GM21737 (cell line): ENCODE data around the gene TTC22.

ENCODE experiments used
- ATAC-seq: cut with Tn5 transposase; IDR thresholded peaks from one replicate; pipeline ENCODE4 v1.9.1; 2021; ENCODE audit warnings: mild to moderate bottlenecking, moderate library complexity; ENCODE audit not compliant: unreplicated experiment

The TTC22 gene

DNA sequence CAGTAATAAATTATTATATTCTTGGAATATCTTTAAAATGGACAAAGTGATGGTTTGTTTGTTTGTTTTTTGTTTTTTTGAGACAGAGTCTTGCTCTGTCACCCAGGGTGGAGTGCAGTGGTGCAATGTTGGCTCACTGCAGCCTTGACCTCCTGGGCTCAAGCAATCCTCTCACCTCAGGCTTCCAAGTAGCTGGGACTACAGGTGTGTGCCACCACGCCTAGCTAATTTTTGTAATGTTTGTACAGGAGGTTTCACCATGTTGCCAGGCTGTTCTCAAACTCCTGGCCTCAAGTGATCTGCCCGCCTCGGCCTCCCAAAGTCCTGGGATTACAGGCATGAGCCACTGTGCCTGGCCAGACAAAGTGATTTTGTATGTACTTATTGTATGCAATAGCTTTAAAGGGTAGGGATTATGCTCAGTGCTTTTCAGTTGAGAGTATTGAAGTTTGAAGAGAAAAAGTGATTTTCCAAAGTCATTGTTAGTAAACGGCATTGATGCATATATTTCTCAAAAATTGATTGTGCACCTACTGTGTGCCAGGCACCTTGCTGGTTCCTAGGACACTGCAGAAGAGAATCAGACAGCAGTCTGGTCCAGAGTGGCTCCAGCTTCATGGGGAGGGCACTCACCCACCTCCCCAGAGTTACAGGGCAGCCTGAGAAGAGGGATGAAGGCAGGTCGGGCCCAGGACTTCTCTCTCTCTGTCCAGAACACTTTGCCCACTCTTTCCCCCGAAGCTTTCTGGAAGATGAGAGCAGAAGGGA is 34.2 kb upstream of the TTC22 start:
- no peak for ATAC-seq

DNA sequence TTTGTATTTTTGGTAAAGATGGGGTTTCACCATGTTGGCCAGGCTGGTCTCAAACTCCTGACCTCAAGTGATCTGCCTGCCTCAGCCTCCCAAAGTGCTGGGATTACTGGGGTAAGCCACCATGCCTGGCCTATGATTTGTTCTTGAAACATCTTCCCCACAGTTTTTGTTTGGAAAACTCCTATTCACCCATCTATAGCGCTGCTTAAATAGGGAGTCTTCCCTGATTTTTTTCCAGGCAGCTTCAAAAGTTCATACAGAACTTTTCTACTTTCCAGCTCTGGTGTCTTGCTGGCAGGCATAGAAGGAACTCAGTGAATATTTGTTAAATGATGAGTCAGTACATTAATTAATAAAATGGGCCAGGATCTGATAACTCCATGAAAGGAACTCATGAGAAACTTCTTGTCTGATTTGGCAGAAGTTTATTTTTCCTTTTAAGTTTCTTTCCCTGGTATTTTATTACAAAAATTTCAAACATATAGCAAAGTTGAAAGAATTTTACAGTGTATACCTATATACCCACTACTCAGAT is 33.0 kb upstream of the TTC22 start:
- ATAC-seq: no peak

DNA sequence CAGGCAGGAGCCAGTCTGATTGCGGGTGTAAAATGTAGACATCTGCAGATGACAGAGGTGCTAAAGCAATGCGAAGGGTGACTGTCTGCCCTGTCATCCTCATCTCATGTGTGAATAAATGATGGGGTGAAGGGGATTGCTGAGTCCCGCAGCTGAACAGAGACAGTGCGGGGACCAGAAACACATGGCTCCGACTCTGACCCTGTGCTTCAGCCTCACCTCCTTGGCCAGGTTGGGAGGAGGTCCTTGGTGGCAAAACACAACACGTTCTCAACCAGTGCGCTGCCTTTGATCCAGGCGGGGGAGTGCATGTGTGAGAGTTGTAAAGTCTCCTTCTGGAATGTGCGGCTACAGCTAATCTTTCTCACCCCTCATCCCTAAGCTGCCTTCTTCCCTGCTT is 32.0 kb upstream of the TTC22 start:
- no peak for ATAC-seq

DNA sequence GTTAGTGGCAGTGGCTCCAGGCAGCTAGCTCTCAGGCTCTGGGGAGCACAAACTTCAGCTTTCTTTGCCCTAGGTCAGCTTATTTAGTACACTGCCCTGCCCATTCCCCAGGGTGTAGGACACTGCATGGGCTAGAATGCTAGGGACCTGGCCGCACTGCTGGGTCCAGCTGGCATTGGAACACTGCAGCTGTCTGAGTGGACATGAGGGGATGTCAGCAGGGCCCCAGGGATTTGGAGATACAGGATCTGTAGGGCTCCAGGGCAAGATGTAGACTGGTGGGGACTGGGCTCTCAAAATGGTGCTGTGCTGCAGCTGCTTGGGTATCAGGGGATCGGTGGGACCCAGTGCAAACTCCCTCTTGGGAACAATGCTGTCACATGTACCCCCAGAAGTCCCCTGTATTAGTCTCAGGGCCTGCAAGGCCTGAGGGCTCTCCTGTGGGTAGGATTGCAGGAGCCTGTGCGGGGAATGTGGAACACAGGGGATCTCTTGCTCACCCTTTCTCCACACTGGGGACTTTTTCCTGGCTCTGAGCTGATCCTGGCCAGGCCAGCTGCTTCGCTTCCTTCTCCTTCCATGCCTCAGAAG is 25.2 kb upstream of the TTC22 start:
- no peak for ATAC-seq

DNA sequence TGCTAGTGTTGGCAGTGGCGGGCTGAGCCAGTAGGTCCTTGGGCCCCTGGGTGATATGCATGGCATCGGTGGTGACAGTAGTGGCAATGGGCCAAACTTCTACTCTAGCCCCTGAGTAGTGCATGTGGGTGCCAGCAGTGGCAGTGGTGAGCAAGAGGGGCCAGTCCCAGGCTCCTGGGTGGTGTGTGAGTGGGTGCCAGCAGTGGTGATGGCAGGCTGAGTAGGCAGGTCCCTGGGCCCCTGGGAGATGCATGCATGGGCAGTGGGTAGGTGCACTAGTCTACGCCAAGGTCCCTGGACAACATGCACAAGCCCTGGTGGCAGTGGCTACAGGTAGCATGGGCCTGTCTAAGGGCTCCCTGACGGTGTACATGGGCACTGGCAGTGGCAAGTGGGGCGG is 24.6 kb upstream of the TTC22 start:
- no peak for ATAC-seq

DNA sequence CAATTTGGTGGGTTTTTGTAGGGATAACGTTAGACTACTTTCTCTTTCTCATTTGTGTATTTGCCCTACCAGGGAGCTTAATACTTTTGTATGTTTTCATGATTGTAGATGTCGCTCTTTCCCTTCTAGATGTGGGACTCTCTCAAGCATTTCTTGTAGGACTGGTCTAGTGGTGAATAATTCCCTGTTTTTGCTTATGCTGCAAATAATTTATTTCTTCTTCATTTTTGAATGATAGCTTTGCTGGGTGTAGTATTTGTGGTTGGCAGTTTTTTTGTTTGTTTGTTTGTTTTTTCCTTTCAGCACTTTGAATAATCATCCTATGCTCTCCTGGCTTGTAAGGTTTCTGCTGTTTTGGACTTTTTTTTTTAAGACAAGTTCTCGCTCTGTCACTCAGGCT is 22.5 kb upstream of the TTC22 start:
- ATAC-seq: no peak

DNA sequence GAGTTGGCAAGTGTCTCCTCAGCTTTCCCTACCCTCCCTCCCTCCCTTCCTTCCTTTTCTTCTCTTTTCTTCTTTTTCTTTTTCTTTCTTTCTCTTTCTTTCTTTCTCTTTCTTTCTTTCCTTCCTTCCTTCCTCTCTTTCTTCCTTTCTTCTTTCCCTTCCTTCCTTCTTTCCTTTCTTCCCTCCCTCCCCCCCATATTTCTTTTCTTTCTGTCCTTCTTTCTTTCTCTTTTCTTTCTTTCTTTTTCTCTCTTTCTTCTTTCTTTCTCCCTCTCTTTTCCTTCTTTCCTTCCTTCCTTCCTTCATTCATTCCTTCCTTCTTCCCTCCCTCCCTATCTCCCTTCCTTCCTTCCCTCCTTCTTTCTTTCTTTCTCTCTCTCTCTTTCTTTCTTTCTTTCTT is 18.6 kb upstream of the TTC22 start:
- ATAC-seq: no peak

DNA sequence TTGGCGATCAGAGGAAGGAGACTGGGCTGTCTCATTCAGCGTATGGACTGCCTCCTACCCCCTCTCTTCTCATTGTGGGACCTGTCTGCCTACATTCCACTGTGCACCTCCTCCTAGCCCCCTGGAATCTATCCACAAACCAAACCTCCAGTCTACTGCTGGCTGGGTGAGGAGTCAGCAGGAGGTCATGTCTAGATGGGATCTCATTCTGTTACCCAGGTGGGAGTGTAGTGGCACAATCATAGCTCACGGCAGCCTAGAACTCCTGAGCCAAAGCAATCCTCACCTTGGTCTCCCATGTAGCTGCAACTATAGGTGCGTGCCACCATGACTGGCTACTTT is 18.0 kb upstream of the TTC22 start:
- ATAC-seq: no peak

DNA sequence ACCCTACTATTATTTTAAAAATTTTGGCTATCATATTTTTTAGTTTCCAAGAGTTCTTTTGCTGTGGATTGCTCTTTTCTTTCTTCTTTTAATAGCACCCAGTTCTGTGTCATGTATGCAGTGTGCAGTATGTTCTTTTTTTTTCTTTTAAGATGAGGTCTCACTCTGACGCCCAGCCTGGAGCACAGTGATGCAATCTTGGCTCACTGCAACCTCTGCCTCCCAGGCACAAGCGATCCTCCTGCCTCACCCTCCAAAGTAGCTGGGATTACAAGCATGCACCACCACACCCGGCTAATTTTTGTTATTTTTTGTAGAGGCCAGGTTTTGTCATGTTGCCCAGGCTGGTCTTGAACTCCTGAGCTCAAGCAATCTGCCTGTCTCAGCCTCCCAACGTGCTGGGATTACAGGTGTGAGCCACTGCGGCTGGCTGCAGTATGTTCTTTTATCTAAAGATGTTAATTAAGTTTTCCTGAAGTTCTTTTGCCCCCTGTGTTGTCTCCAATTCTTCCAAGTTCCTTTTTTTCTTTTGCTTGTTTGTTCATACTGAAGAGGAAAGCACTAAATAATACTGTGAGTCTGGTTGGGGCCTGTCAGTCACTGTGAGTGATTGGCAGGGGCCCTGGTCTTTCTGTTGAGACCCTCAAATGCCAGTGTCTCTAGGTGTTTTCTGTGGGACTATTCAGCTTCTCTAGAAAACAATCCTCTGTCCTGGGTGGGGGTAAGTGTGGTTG is 17.5 kb upstream of the TTC22 start:
- no peak for ATAC-seq

DNA sequence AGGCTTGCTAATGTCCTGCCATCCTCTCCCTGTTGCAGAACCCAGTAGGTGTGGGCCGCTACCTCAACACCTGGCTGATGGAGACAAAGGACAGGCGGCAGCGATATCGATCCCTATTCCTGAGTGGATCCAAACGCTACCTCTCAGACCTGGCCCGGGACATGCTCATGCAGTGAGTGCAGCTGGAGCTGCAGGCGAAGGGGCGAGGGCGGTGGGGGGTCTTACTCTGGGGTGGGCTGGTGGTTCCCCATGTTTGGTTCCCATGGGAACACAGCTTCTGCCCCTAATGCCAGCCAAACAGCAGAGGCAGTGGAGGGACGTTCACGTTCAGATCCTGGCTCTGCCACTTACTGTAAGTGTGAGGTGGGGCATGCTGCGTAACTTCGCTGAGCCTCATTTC is 15.8 kb upstream of the TTC22 start:
- ATAC-seq: no peak

DNA sequence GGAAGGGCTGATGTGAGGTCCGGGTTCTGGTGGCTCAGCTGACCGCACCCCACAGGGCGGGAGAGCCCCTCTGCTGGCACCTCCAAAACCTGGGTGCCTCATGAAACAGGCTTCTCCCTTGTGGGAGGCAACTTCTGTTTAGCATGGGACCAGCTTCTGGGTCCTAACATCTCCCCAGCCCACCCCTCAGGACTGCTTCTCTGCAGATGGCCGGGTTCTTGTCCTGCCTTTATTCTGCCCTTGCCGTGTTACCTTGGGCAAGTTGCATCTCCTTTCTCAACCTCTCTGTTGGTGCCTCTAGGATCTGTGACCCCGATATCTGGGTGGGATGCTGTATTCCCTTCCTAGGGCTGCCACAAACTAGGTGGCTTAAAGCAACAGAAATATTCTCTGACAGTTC is 15.0 kb upstream of the TTC22 start:
- no peak for ATAC-seq

DNA sequence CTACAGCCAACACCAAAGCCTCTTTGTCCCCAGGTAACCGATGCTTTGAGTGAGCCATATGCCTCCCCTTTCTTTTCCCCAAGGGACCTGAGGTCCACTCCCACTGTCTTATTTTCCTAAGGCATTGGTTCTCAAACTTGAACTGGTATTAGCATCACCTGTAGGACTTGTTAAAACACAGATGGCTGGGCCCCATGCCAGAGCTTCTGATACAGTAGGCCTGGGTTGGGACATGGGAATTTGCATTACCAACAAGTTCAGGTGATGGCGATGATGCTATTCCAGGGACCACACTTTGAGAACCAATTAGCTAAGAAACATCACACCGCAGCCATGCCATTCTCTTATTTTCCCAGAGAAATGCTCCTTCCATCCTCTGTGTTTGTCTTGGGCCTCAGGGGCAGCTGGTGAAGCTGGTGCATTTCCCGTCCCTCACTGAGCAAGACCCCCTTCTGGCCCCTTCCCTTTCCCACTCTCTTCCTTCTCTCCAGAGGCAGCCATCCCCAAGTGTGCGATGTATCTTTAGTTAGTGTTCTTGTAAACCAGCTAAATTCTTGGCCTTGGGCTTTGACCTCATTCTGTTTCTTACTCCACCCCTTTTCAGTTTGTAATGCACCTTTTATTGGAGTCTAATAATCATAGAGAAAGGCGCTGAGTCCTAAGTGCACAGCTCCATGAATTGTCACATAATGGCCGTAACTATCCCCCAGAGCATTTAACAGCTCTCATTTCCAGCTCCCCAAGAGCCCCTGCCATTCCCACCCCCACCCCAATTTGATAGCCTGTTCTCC is 14.2 kb upstream of the TTC22 start:
- ATAC-seq: no peak

DNA sequence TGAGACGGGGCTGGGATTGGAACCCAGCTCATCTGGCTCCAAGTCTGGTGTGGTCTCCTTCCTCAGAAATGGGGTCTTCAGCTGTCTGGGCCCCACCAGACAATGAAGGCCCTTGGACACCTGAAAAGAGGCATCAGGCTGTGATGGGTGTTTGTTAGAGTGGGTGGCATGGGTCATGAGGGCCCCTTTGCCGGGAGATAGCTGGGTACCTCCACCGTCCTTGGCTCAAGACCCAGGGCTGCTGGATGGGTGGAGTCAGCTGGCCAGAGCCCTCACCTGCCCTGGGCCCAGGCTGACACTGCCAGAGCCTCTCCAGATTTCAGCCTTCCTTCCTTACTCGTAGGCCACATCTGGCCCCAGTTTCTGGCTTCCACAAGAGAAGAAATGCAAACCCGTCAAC is 13.4 kb upstream of the TTC22 start:
- no peak for ATAC-seq

DNA sequence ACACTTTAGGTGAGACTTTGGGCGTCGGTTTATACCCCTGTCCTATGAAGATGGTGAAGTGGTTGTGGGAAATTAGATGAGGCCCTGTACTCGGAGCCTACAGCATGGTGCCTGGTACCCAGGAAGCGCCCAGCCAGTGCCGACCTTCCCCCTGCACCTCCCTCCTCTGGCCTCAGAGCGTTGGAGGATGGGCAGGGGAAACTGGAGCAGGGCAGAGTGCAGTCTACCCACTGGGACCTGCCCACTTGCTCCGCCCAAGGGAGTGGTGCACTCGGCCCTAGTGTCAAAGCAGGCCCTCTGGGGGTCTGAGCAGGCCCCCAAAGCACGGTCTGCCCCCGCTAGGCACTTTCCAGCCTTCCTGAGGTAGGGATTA is 13.0 kb upstream of the TTC22 start:
- ATAC-seq: no peak

DNA sequence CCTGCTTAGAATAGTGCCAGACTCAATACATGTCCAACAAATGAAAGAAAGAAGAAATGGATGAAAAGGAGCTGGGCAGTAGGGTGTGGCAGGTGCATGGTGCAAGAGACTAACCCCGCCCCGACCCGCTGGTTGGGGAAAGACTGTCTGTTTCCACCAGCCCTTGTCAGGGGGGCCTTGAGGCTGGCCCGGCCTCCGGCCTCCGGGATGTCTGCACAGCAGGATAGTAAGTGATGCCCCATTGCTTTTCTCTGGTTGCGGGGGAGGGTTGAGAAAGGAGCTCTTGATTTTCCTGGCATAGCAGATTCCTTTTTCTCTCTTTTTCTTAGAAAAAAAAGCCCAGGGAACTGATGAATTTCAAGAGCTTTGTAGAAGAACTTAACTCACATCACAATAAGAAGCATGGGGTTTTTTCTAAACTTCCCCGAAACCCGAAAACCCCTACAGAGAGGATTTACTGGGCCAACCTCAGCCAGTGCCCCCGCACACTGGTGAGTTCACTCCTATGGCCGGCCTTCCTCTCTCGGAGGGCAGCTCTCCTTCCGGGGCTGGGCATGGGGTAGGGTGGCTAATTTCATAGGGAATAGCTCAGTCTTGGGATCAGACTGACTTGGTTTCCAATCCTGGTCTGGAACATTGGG is 12.5 kb upstream of the TTC22 start:
- ATAC-seq: no peak

DNA sequence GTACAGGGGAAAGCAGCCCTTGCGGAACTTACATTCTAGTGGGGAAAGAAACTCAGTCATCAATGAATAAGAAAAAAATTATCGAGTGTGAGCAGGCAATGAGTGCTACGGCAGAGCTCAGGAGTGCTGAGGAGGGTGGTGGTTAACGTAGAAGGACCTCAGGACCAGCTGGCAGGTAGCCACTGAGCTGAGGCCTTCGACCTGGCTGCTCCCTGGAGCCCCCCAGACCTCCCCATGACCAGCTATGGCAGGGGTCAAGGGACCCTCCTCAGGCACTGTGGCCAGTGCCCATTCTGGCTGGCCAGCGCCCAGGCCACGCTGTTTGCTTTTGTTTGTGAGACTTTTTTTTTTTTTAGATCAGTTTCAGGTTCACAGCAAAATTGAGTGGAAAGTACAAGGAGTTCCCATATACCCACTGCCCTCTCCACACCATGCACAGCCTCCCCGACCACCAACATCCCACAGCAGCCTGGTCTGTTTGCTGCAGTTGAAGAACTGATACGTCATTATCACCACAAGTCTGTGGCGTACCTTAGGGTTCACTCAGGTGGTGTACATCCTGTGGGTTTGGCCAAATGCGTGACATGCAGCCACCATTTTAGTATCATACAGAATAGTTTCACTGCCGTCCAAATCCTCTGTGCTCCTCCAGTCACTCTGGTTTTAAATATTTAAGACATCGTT is 11.8 kb upstream of the TTC22 start:
- no peak for ATAC-seq

DNA sequence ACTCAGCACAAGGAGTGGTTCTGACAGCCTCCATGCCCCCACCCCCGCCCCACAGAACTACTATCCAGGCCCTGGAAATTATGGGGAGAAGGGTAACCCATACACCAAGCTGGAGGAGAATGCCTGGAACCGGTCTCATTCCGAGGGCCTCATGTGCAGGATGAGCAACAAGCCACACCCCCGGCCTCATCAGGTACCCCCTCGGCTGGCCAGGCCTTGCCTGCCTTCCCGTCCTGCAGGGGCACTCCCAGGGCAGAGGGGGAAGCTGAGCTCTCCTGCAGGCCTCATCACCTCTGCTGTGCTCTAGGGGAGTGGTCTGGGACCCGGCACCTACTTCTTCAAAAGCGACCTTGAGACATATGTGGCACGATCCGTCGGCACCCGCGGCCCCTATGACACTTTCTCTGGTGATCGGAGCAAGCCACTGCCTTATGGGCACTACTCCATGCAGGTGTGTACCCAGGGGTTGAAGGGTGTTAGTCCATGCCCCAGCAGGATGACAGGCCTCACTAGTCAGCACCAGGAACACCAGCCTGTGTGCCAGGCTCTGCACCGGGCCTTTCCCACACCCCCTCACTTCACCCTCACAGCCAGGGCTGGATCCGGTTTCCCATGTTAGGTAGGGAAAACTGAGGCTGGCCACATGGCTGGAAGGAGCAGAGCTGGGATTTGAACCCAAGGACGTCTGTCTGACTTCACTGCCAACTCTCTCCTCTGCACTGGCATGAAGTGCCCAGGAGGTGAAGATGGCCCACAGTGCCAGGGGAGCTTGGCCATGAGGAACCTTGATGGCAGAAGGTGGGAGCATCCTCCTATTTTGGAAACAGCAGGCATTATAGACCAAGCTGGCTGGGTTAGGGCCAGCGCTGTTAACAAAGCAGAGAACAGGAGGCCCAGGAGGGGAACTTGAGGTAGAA is 10.9 kb upstream of the TTC22 start:
- ATAC-seq: no peak

DNA sequence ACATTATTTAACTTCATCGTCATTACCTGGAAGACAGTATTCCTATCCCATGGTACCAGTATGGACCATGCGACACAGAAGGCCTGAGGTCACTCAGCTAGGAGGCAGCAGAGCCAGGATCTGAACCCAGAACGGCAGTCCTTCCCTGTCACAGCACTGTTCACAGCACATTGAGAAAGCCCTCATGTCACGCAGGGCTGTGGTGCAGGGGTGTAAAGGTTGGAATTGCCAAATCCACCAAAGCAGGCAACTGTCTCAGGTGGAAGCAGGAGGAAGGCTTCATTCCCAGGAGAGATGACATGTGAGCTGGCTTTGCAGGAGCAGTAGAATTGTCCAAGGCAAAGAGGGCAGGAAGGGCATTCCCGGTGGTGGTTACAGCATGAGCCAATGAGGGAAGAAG is 9.9 kb upstream of the TTC22 start:
- no peak for ATAC-seq
